LHCN-M2 (cell line): ENCODE measurements around the gene BST2. TPM values are rescaled to one million over a fixed set of nuclear protein-coding genes. Genes with fewer than 3 reads are reported as not detected.

Experiments
- DNase-seq: peaks from one replicate; pipeline ENCODE4 v3.0.0-alpha.2; 2012; ENCODE audit warnings: low read depth
- total RNA-seq: library from RNA; depleted of rRNA; stranded (reverse); fragments of >200 nt; gene quantifications from 2 replicates; pipeline ENCODE4 v1.2.3, GENCODE V29; 2014

The BST2 gene
- total RNA-seq, 1 experiment from 2014 or later, result 0.69 TPM

GRCh38 chr19:17419621-17420474 is 14.4 kb upstream of the BST2 start, which contains the start of gene MVB12A:
Gene MVB12A, plus strand, starts transcription at chr19:17420047. Its CDS starts 89 bp downstream, at chr19:17420136.
- peak; percentile 99 for DNase-seq

- no peak for DNase-seq
Measured at GRCh38 chr19:17419154-17419620, 13.8 kb upstream of the BST2 start.

- DNase-seq, result no peak
Measured at GRCh38 chr19:17418710-17419109, 13.3 kb upstream of the BST2 start.

- no peak for DNase-seq
Measured at GRCh38 chr19:17415121-17415520, 9.7 kb upstream of the BST2 start.

- no peak for DNase-seq
Measured at GRCh38 chr19:17414097-17414496, 8.7 kb upstream of the BST2 start.

GRCh38 chr19:17411801-17412200 is 6.4 kb upstream of the BST2 start:
- DNase-seq, result no peak

GRCh38 chr19:17409990-17410389 is 4.6 kb upstream of the BST2 start:
- no peak for DNase-seq

- DNase-seq, result no peak
Measured at GRCh38 chr19:17406887-17407196, 1.4 kb upstream of the BST2 start.

- peak; percentile 86 for DNase-seq
Measured at GRCh38 chr19:17406046-17406886, 836 bp upstream of the BST2 start.

- no peak for DNase-seq
Measured at GRCh38 chr19:17404621-17405249, 695 bp downstream of the BST2 start.

- no peak for DNase-seq
Measured at GRCh38 chr19:17404015-17404414, 1.4 kb downstream of the BST2 start.

GRCh38 chr19:17402982-17403855 is 2.2 kb downstream of the BST2 start:
- no peak for DNase-seq

GRCh38 chr19:17401628-17402027 is 3.8 kb downstream of the BST2 start:
- no peak for DNase-seq

GRCh38 chr19:17398902-17399527 is 6.4 kb downstream of the BST2 start:
- DNase-seq, result no peak

- no peak for DNase-seq
Measured at GRCh38 chr19:17394891-17395415, 10.5 kb downstream of the BST2 start.

GRCh38 chr19:17393914-17394313 is 11.5 kb downstream of the BST2 start, which contains the start of gene CCDC194:
Gene CCDC194, minus strand, starts transcription at chr19:17394196. Its CDS starts 38 bp downstream, at chr19:17394158.
- DNase-seq, result no peak

GRCh38 chr19:17393002-17393401 is 12.4 kb downstream of the BST2 start:
- no peak for DNase-seq

- no peak for DNase-seq
Measured at GRCh38 chr19:17391371-17392151, 13.9 kb downstream of the BST2 start.

- DNase-seq, result peak; percentile 81
Measured at GRCh38 chr19:17390665-17391370, 14.6 kb downstream of the BST2 start.
